Stimulated activated naive CD8-positive, alpha-beta T cell treated with anti-CD3 and anti-CD28 coated beads, Interleukin-15, Interleukin-2, amounts not matched to agents 100 ng/mL and 50 ng/mL, for 24 hours (primary cell): Measurements from ENCODE around the gene PNMA8B.

Experiments used
- H3K27ac Mint-ChIP-seq: one replicate; pipeline ENCODE4 v1.8.0; 2021; ENCODE audit warnings: mild to moderate bottlenecking, mixed read lengths
- H3K27me3 Mint-ChIP-seq: one replicate; pipeline ENCODE4 v1.8.0; 2021; ENCODE audit warnings: mixed read lengths
- H3K36me3 Mint-ChIP-seq: one replicate; pipeline ENCODE4 v1.8.0; 2021; ENCODE audit warnings: low read depth, mixed read lengths
- H3K4me1 Mint-ChIP-seq: one replicate; pipeline ENCODE4 v1.8.0; 2021; ENCODE audit warnings: low read depth, mixed read lengths
- H3K4me3 Mint-ChIP-seq: one replicate; pipeline ENCODE4 v1.8.0; 2021; ENCODE audit warnings: mild to moderate bottlenecking, mixed read lengths
- H3K9me3 Mint-ChIP-seq: one replicate; pipeline ENCODE4 v1.8.0; 2021; ENCODE audit warnings: mixed read lengths

The PNMA8B gene

GRCh38 chr19:46482631-46483030 lies 13.0 kb downstream of the PNMA8B start:
- peaks cover 64% of the 10 kb centered on the region for H3K27me3 Mint-ChIP-seq
- H3K27ac Mint-ChIP-seq = no peak overlapping the region
- no peaks in the 10 kb centered on the region for H3K36me3 Mint-ChIP-seq
- peaks cover 7% of the 10 kb centered on the region for H3K4me1 Mint-ChIP-seq
- H3K9me3 Mint-ChIP-seq = no peaks in the 10 kb centered on the region
- no peak overlapping the region for H3K4me3 Mint-ChIP-seq

GRCh38 chr19:46481947-46482346 lies 13.7 kb downstream of the PNMA8B start:
- H3K4me1 Mint-ChIP-seq = peaks cover 7% of the 10 kb centered on the region
- peaks cover 57% of the 10 kb centered on the region for H3K27me3 Mint-ChIP-seq
- no peak overlapping the region for H3K4me3 Mint-ChIP-seq
- H3K27ac Mint-ChIP-seq = no peak overlapping the region
- H3K9me3 Mint-ChIP-seq = no peaks in the 10 kb centered on the region
- no peaks in the 10 kb centered on the region for H3K36me3 Mint-ChIP-seq

GRCh38 chr19:46481223-46481848 lies 14.3 kb downstream of the PNMA8B start:
- peaks cover 7% of the 10 kb centered on the region for H3K4me1 Mint-ChIP-seq
- peaks cover 51% of the 10 kb centered on the region for H3K27me3 Mint-ChIP-seq
- no peak overlapping the region for H3K4me3 Mint-ChIP-seq
- no peaks in the 10 kb centered on the region for H3K36me3 Mint-ChIP-seq
- no peaks in the 10 kb centered on the region for H3K9me3 Mint-ChIP-seq
- H3K27ac Mint-ChIP-seq = no peak overlapping the region

- peaks cover 7% of the 10 kb centered on the region for H3K4me1 Mint-ChIP-seq
- H3K27me3 Mint-ChIP-seq = peaks cover 50% of the 10 kb centered on the region
- H3K36me3 Mint-ChIP-seq = no peaks in the 10 kb centered on the region
- H3K4me3 Mint-ChIP-seq = no peak overlapping the region
- no peaks in the 10 kb centered on the region for H3K9me3 Mint-ChIP-seq
- H3K27ac Mint-ChIP-seq = no peak overlapping the region
Observed at GRCh38 chr19:46480415-46480814, 15.3 kb downstream of the PNMA8B start.

GRCh38 chr19:46478356-46478986 lies 17.2 kb downstream of the PNMA8B start:
- peaks cover 47% of the 10 kb centered on the region for H3K27me3 Mint-ChIP-seq
- peaks cover 7% of the 10 kb centered on the region for H3K4me1 Mint-ChIP-seq
- H3K9me3 Mint-ChIP-seq = no peaks in the 10 kb centered on the region
- peak overlapping the region; percentile 13 for H3K4me3 Mint-ChIP-seq
- H3K27ac Mint-ChIP-seq = peak overlapping the region; percentile 67
- peaks cover under 1% of the 10 kb centered on the region for H3K36me3 Mint-ChIP-seq

GRCh38 chr19:46475986-46476385 lies 19.7 kb downstream of the PNMA8B start:
- Mint-ChIP-seq H3K27me3 (peaks cover 44% of the 10 kb centered on the region), H3K9me3 (no peaks in the 10 kb centered on the region), H3K4me1 (peaks cover 7% of the 10 kb centered on the region), H3K36me3 (peaks cover 3% of the 10 kb centered on the region), H3K27ac (no peak overlapping the region), H3K4me3 (no peak overlapping the region)

GRCh38 chr19:46474211-46474610 lies 21.5 kb downstream of the PNMA8B start:
- Mint-ChIP-seq H3K9me3 (no peaks in the 10 kb centered on the region), H3K4me1 (peaks cover 7% of the 10 kb centered on the region), H3K27ac (no peak overlapping the region), H3K4me3 (no peak overlapping the region), H3K36me3 (peaks cover 3% of the 10 kb centered on the region), H3K27me3 (peaks cover 47% of the 10 kb centered on the region)

GRCh38 chr19:46472592-46472991 lies 23.1 kb downstream of the PNMA8B start:
- peaks cover 42% of the 10 kb centered on the region for H3K27me3 Mint-ChIP-seq
- no peaks in the 10 kb centered on the region for H3K9me3 Mint-ChIP-seq
- no peak overlapping the region for H3K4me3 Mint-ChIP-seq
- no peak overlapping the region for H3K27ac Mint-ChIP-seq
- peaks cover 3% of the 10 kb centered on the region for H3K36me3 Mint-ChIP-seq
- H3K4me1 Mint-ChIP-seq = no peaks in the 10 kb centered on the region

GRCh38 chr19:46471811-46472543 lies 23.7 kb downstream of the PNMA8B start:
- peak overlapping the region; percentile 32 for H3K4me3 Mint-ChIP-seq

GRCh38 chr19:46471116-46471733 lies 24.4 kb downstream of the PNMA8B start, which contains the start of gene PNMA8A:
PNMA8A (minus strand) TSS chr19:46471563; CDS start chr19:46471035, 528 bp downstream.
- Mint-ChIP-seq H3K27me3 (peaks cover 45% of the 10 kb centered on the region), H3K4me3 (peak within 1 kb of the TSS; percentile 53)

More at GRCh38 chr19:46471811-46472543, 23.7 kb downstream of the PNMA8B start:
- H3K27ac Mint-ChIP-seq = no peak overlapping the region
- no peaks in the 10 kb centered on the region for H3K9me3 Mint-ChIP-seq
- peaks cover 3% of the 10 kb centered on the region for H3K36me3 Mint-ChIP-seq
- H3K27me3 Mint-ChIP-seq = peaks cover 44% of the 10 kb centered on the region
- H3K4me1 Mint-ChIP-seq = peaks cover under 1% of the 10 kb centered on the region

GRCh38 chr19:46470376-46470775 lies 25.3 kb downstream of the PNMA8B start:
- no peaks in the 10 kb centered on the region for H3K9me3 Mint-ChIP-seq
- H3K27ac Mint-ChIP-seq = no peak overlapping the region
- H3K4me1 Mint-ChIP-seq = peaks cover 6% of the 10 kb centered on the region
- H3K36me3 Mint-ChIP-seq = peaks cover 3% of the 10 kb centered on the region
- peaks cover 41% of the 10 kb centered on the region for H3K27me3 Mint-ChIP-seq
- peak overlapping the region; percentile 53 for H3K4me3 Mint-ChIP-seq

More at GRCh38 chr19:46471116-46471733, 24.4 kb downstream of the PNMA8B start, which contains the start of gene PNMA8A:
- H3K27ac Mint-ChIP-seq = no peak within 1 kb of the TSS
- peaks cover 3% of the 10 kb centered on the region for H3K36me3 Mint-ChIP-seq
- peaks cover 6% of the 10 kb centered on the region for H3K4me1 Mint-ChIP-seq
- H3K9me3 Mint-ChIP-seq = no peaks in the 10 kb centered on the region

GRCh38 chr19:46469541-46470185 lies 26.0 kb downstream of the PNMA8B start:
- Mint-ChIP-seq H3K4me3 (no peak overlapping the region), H3K4me1 (peaks cover 6% of the 10 kb centered on the region), H3K9me3 (no peaks in the 10 kb centered on the region), H3K27ac (no peak overlapping the region), H3K36me3 (peaks cover 3% of the 10 kb centered on the region), H3K27me3 (peaks cover 41% of the 10 kb centered on the region)

- Mint-ChIP-seq H3K4me1 (peaks cover 6% of the 10 kb centered on the region), H3K36me3 (no peaks in the 10 kb centered on the region), H3K9me3 (no peaks in the 10 kb centered on the region), H3K4me3 (no peak overlapping the region), H3K27ac (no peak overlapping the region), H3K27me3 (peaks cover 14% of the 10 kb centered on the region)
Observed at GRCh38 chr19:46466536-46467196, 29.0 kb downstream of the PNMA8B start.

GRCh38 chr19:46463516-46463915 lies 32.2 kb downstream of the PNMA8B start:
- Mint-ChIP-seq H3K27me3 (peaks cover 9% of the 10 kb centered on the region), H3K36me3 (no peaks in the 10 kb centered on the region), H3K27ac (no peak overlapping the region), H3K4me3 (no peak overlapping the region), H3K9me3 (no peaks in the 10 kb centered on the region), H3K4me1 (peaks cover 6% of the 10 kb centered on the region)
